Left forelimb (tissue), 1 donor: ENCODE data around the gene ZDHHC11.
"Not testable (repeated sequence)": the region's sequence is repeated elsewhere in the genome, so short reads cannot be mapped to it uniquely, and the experiment has no call there.

Source experiments
- DNase-seq: peaks from one replicate; pipeline ENCODE4 v3.0.0-alpha.2; 2018; ENCODE audit warnings: low spot score

Gene ZDHHC11

GRCh38 chr5:880816-881550 is 30.2 kb upstream of the ZDHHC11 start:
- no peak for DNase-seq

- not testable (repeated sequence) for DNase-seq
These were observed 27.9 kb upstream of the ZDHHC11 start for GRCh38 chr5:878677-879076.

- no peak for DNase-seq
These were observed 27.3 kb upstream of the ZDHHC11 start for GRCh38 chr5:878125-878524.

- DNase-seq = no peak
These were observed 25.9 kb upstream of the ZDHHC11 start for GRCh38 chr5:876398-877365.

- DNase-seq = no peak
These were observed 25.1 kb upstream of the ZDHHC11 start for GRCh38 chr5:875931-876330.

- DNase-seq = no peak
These were observed 22.5 kb upstream of the ZDHHC11 start for GRCh38 chr5:873328-873727.

GRCh38 chr5:872301-872700 is 21.5 kb upstream of the ZDHHC11 start:
- DNase-seq = no peak

- DNase-seq = no peak
These were observed 21.0 kb upstream of the ZDHHC11 start for GRCh38 chr5:871596-872298.

GRCh38 chr5:870956-871355 is 20.2 kb upstream of the ZDHHC11 start:
- no peak for DNase-seq

GRCh38 chr5:868428-869135 is 17.8 kb upstream of the ZDHHC11 start:
- no peak for DNase-seq

- DNase-seq = no peak
These were observed 16.6 kb upstream of the ZDHHC11 start for GRCh38 chr5:867300-867870.

- DNase-seq = no peak
These were observed 15.0 kb upstream of the ZDHHC11 start for GRCh38 chr5:865771-866170.

- DNase-seq = no peak
These were observed 14.4 kb upstream of the ZDHHC11 start for GRCh38 chr5:865168-865521.

GRCh38 chr5:864492-865167 is 13.8 kb upstream of the ZDHHC11 start:
- no peak for DNase-seq

GRCh38 chr5:863244-863805 is 12.5 kb upstream of the ZDHHC11 start:
- DNase-seq = no peak

- no peak for DNase-seq
These were observed 11.8 kb upstream of the ZDHHC11 start for GRCh38 chr5:862367-863243.

GRCh38 chr5:861442-862366 is 10.9 kb upstream of the ZDHHC11 start:
- no peak for DNase-seq

GRCh38 chr5:860506-861150 is 9.8 kb upstream of the ZDHHC11 start:
- DNase-seq = no peak
